HepG2 (cell line): ENCODE measurements around the gene SUSD3. TPM values are rescaled to one million over a fixed set of nuclear protein-coding genes. Genes with fewer than 3 reads are reported as not detected.
A peak's percentile ranks its signal among the peaks of the same experiment; 100 is the strongest.

Source experiments
- CAMTA2 ChIP-seq: sonication (generic); formaldehyde crosslinking; IDR thresholded peaks from 2 replicates; pipeline ENCODE4 v1.4.0; 2020; ENCODE audit warnings: mild to moderate bottlenecking, missing genetic modification reagents, borderline replicate concordance
- FOXK1 ChIP-seq: sonication (generic); formaldehyde crosslinking; IDR thresholded peaks from 2 replicates; pipeline ENCODE4 v1.4.0; 2020; ENCODE audit warnings: low read depth, missing genetic modification reagents, borderline replicate concordance
- HDAC2 ChIP-seq: sonication (generic); formaldehyde crosslinking; IDR thresholded peaks from 2 replicates; pipeline ENCODE4 v1.4.0; 2020; ENCODE audit warnings: missing genetic modification reagents
- MAZ ChIP-seq, 2 experiments: sonication (generic) in 1 of 2; formaldehyde crosslinking in 1 of 2; IDR thresholded peaks; 2 replicates each; pipeline versions ENCODE4 v1.5.0 to v1.6.1; 2012 to 2020; ENCODE audit warnings: low read depth in 2 of 2, mild to moderate bottlenecking in 2 of 2, borderline replicate concordance in 1 of 2, improper control_type of control experiment in 1 of 2, low read length in 1 of 2, missing genetic modification reagents in 1 of 2, moderate library complexity in 1 of 2
- NFE2L1 ChIP-seq: sonication (generic); formaldehyde crosslinking; IDR thresholded peaks from 2 replicates; pipeline ENCODE4 v1.4.0; 2020; ENCODE audit warnings: missing genetic modification reagents, mild to moderate bottlenecking, borderline replicate concordance
- PCBP2 ChIP-seq: fragments of 200-400 bp; formaldehyde crosslinking; optimal IDR thresholded peaks from 2 replicates; pipeline ENCODE3; 2018; ENCODE audit warnings: low read length, low read depth; ENCODE audit not compliant: poor library complexity, severe bottlenecking
- ZBTB7B ChIP-seq: sonication (generic); formaldehyde crosslinking; IDR thresholded peaks from 2 replicates; pipeline ENCODE4 v1.4.0; 2020; ENCODE audit warnings: missing genetic modification reagents
- ZNF18 ChIP-seq: sonication (generic); formaldehyde crosslinking; IDR thresholded peaks from 2 replicates; pipeline ENCODE4 v1.8.0; 2022; ENCODE audit warnings: mild to moderate bottlenecking, missing genetic modification reagents; ENCODE audit not compliant: insufficient replicate concordance
- ZNF431 ChIP-seq: sonication (generic); formaldehyde crosslinking; IDR thresholded peaks from 2 replicates; pipeline ENCODE4 v1.9.0; 2022; ENCODE audit warnings: missing genetic modification reagents, low read depth, mild to moderate bottlenecking, borderline replicate concordance
- ZNF556 ChIP-seq: sonication (generic); formaldehyde crosslinking; IDR thresholded peaks from 2 replicates; pipeline ENCODE4 v1.4.0; 2020; ENCODE audit warnings: mild to moderate bottlenecking, missing genetic modification reagents, borderline replicate concordance
- polyA plus RNA-seq, 8 experiments: library from polyadenylated mRNA; depleted of rRNA in 3 of 8; stranded (reverse) in 7 of 8; unstranded in 1 of 8; fragments of >200 nt; fragmentation: Illumina TruSeq in 4 of 8; extraction: Trizol in 4 of 8; gene quantifications; 2 replicates each; pipeline versions ENCODE4 v1.2.1 to v1.2.3, GENCODE V29; 2011 to 2016; ENCODE audit warnings: low read depth in 4 of 8, missing spikeins in 1 of 8, mixed read lengths in 1 of 8; ENCODE audit not compliant: insufficient read depth in 1 of 8
- total RNA-seq, 5 experiments: library from RNA; depleted of rRNA; stranded (reverse); fragments of >200 nt; fragmentation: Illumina TruSeq; extraction: Trizol; gene quantifications; 2 replicates each; pipeline ENCODE4 v1.2.3, GENCODE V29; 2016; ENCODE audit warnings: low read depth in 1 of 5
- TF ChIP-seq, protein P1 (sequence below): sonication (generic); formaldehyde crosslinking; IDR thresholded peaks from 2 replicates; pipeline ENCODE4 v1.5.1; 2020; ENCODE audit warnings: mild to moderate bottlenecking, missing genetic modification reagents, borderline replicate concordance
- TF ChIP-seq, protein P2 (sequence below): sonication (generic); formaldehyde crosslinking; IDR thresholded peaks from 2 replicates; pipeline ENCODE4 v1.5.0; 2020; ENCODE audit warnings: missing genetic modification reagents
- TF ChIP-seq, protein P3 (sequence below): IDR thresholded peaks from 2 replicates; pipeline ENCODE4 v1.6.1; 2018; ENCODE audit warnings: missing genetic modification reagents, mild to moderate bottlenecking, missing compliant biosample characterization
- TF ChIP-seq, protein P4 (sequence below): sonication (generic); formaldehyde crosslinking; IDR thresholded peaks from 2 replicates; pipeline ENCODE4 v1.5.0; 2020; ENCODE audit warnings: missing genetic modification reagents

SUSD3 gene
- total and polyA plus RNA-seq, 2 of the 13 experiments (the other 11 are each of a cell fraction or from before 2014, with no cell fraction given), result 7.0 to 9.1 TPM

DNA sequence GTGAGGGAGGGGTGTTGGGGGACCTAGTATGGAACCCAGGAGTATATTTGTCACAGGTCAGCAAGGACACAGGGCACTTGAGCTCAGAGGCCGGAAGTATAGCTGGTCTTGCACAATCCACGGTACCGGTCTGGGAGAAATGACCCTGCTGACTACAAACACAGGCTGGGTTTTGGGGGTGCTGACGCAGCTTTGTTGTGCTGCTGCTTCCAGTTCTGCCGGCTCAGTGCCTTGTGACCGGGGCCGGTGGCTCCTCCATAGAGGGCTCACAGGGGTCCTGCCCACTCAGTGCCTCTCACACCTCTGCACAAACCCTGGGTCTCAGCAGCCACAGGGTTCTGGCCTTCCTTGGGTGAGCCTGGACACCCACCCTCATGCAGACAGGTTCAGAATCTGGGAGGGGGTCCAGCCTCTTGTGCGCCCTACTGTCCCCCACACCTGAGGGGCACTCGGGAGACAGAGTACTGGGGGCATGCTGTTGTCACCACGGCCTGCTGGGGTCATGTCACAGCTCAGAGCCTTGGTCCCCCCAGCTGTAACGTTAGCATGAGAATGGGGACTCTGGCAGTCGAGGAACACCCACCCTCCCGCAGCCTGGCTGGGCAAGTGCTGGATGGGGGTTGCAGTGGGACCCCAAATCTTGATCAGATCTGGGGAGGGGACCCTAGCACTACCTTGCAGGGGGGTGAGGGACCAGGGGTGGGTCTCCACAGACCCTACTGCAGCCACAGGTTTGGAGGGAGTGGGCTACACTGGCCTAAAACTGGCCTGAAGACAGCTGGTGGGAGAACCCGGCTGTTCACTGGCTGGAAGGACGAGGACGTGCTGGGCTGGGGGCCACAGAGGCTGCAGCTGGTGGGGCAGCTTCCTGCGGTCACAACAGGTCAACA, 57.8 kb downstream of the SUSD3 start (continued):
- peak; percentile 46; the same call in 1 of the 2 replicates for TF ChIP-seq ZNF431 (CRISPR knock-in tag)
- TF ChIP-seq CAMTA2, result no peak
- peak; percentile 49 for TF ChIP-seq ZNF18 (CRISPR knock-in tag)
- TF ChIP-seq, protein P1, sequence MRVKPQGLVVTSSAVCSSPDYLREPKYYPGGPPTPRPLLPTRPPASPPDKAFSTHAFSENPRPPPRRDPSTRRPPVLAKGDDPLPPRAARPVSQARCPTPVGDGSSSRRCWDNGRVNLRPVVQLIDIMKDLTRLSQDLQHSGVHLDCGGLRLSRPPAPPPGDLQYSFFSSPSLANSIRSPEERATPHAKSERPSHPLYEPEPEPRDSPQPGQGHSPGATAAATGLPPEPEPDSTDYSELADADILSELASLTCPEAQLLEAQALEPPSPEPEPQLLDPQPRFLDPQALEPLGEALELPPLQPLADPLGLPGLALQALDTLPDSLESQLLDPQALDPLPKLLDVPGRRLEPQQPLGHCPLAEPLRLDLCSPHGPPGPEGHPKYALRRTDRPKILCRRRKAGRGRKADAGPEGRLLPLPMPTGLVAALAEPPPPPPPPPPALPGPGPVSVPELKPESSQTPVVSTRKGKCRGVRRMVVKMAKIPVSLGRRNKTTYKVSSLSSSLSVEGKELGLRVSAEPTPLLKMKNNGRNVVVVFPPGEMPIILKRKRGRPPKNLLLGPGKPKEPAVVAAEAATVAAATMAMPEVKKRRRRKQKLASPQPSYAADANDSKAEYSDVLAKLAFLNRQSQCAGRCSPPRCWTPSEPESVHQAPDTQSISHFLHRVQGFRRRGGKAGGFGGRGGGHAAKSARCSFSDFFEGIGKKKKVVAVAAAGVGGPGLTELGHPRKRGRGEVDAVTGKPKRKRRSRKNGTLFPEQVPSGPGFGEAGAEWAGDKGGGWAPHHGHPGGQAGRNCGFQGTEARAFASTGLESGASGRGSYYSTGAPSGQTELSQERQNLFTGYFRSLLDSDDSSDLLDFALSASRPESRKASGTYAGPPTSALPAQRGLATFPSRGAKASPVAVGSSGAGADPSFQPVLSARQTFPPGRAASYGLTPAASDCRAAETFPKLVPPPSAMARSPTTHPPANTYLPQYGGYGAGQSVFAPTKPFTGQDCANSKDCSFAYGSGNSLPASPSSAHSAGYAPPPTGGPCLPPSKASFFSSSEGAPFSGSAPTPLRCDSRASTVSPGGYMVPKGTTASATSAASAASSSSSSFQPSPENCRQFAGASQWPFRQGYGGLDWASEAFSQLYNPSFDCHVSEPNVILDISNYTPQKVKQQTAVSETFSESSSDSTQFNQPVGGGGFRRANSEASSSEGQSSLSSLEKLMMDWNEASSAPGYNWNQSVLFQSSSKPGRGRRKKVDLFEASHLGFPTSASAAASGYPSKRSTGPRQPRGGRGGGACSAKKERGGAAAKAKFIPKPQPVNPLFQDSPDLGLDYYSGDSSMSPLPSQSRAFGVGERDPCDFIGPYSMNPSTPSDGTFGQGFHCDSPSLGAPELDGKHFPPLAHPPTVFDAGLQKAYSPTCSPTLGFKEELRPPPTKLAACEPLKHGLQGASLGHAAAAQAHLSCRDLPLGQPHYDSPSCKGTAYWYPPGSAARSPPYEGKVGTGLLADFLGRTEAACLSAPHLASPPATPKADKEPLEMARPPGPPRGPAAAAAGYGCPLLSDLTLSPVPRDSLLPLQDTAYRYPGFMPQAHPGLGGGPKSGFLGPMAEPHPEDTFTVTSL (CRISPR knock-in tag), result 0 out of 2 replicates have a peak, but pooled peaks have one; percentile 42
- TF ChIP-seq, protein P2, sequence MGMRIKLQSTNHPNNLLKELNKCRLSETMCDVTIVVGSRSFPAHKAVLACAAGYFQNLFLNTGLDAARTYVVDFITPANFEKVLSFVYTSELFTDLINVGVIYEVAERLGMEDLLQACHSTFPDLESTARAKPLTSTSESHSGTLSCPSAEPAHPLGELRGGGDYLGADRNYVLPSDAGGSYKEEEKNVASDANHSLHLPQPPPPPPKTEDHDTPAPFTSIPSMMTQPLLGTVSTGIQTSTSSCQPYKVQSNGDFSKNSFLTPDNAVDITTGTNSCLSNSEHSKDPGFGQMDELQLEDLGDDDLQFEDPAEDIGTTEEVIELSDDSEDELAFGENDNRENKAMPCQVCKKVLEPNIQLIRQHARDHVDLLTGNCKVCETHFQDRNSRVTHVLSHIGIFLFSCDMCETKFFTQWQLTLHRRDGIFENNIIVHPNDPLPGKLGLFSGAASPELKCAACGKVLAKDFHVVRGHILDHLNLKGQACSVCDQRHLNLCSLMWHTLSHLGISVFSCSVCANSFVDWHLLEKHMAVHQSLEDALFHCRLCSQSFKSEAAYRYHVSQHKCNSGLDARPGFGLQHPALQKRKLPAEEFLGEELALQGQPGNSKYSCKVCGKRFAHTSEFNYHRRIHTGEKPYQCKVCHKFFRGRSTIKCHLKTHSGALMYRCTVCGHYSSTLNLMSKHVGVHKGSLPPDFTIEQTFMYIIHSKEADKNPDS, result peak; percentile 69; the same call in 1 of the 2 replicates
- TF ChIP-seq PCBP2, result peak; percentile 97
- no peak for TF ChIP-seq NFE2L1 (CRISPR knock-in tag)
- TF ChIP-seq ZBTB7B (CRISPR knock-in tag), result peak; percentile 70; the same call in 1 of the 2 replicates
- TF ChIP-seq MAZ (IDR thresholded peaks at IDR 0.05; ENCODE audit: borderline replicate concordance, low read depth, low read length), result peak; percentile 26; the same call in 1 of the 2 replicates
- TF ChIP-seq MAZ (CRISPR knock-in tag; IDR thresholded peaks at IDR 0.05; ENCODE audit: low read depth), result peak; percentile 42; the same call in 1 of the 2 replicates
- TF ChIP-seq FOXK1 (CRISPR knock-in tag), result peak; percentile 45; the same call in 1 of the 2 replicates
- TF ChIP-seq, protein P3, sequence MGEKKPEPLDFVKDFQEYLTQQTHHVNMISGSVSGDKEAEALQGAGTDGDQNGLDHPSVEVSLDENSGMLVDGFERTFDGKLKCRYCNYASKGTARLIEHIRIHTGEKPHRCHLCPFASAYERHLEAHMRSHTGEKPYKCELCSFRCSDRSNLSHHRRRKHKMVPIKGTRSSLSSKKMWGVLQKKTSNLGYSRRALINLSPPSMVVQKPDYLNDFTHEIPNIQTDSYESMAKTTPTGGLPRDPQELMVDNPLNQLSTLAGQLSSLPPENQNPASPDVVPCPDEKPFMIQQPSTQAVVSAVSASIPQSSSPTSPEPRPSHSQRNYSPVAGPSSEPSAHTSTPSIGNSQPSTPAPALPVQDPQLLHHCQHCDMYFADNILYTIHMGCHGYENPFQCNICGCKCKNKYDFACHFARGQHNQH (CRISPR knock-in tag), result peak; percentile 64; the same call in 1 of the 2 replicates
- TF ChIP-seq ZNF556 (CRISPR knock-in tag), result 0 out of 2 replicates have a peak, but pooled peaks have one; percentile 64
- TF ChIP-seq HDAC2, result peak; percentile 77
- TF ChIP-seq, protein P4, sequence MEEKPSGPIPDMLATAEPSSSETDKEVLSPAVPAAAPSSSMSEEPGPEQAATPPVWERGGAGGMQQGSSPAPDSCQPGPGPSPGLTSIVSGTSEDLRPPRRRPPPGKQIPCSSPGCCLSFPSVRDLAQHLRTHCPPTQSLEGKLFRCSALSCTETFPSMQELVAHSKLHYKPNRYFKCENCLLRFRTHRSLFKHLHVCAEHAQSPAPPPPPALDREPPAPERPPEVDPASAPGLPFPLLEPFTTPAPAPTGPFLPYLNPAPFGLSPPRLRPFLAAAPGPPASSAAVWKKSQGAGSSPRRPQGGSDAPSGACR (CRISPR knock-in tag), result peak; percentile 40; the same call in 1 of the 2 replicates
